Frontal cortex (tissue), 4 donors: ENCODE measurements around the gene STX18. TPM values are rescaled to one million over a fixed set of nuclear protein-coding genes. Genes with fewer than 3 reads are reported as not detected.
"Not testable (repeated sequence)": the region's sequence is repeated elsewhere in the genome, so short reads cannot be mapped to it uniquely, and the experiment has no call there.

Experiments used
- DNase-seq, 2 donors: peaks; one replicate each; pipeline ENCODE4 v3.0.0; 2012; ENCODE audit warnings: low spot score in 2 of 2
- FAIRE-seq: peaks from 2 replicates; lab custom pipeline; 2012; peaks lifted over from hg19 to GRCh38; lab: Jason Lieb, UNC
- total RNA-seq: library from RNA; depleted of rRNA; stranded (reverse); fragments of >200 nt; gene quantifications from one replicate; pipeline ENCODE4 v1.2.3, GENCODE V29; 2014
- donor health status: control.
- donor health status: control.
- donor health status: control.

STX18 gene
- total RNA-seq, 1 donor from 2014 or later = 17.9 TPM

DNA sequence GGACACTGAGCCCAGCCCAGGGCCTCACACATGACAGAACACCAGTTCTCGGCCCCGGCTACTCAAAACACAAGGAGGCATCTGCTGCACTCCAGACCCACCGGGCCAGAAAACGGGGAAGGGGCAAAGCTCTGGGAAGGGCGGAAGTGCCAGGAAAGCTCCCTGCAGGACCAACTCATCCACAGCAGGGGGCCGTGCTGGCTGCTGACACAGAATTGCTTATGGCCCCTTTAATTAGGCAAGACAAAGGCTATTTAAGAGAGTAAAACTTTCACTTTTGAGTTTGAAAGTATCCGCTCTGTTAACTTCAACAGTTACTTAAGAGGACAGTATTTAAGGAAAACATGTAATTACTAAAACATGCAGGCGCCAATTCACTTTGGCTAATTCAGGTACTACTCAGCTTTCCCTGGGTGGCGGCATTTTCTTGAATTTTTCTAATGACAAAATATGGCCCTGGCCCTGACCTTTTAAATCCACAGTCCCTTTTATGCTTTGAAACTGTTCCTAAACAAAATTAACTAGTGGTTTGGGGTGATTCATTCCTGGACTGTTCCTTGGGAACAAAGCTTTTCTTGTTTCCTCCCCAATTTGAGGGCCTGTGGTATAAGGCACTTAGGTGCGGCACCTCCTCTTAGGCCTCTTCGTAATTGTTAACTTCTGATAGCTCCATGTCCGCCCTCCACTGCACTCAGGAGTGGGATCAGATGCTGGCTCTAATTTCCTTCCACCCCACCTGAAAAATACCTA, 114.6 kb downstream of the STX18 start:
- FAIRE-seq (no peak), DNase-seq (no peak)

DNA sequence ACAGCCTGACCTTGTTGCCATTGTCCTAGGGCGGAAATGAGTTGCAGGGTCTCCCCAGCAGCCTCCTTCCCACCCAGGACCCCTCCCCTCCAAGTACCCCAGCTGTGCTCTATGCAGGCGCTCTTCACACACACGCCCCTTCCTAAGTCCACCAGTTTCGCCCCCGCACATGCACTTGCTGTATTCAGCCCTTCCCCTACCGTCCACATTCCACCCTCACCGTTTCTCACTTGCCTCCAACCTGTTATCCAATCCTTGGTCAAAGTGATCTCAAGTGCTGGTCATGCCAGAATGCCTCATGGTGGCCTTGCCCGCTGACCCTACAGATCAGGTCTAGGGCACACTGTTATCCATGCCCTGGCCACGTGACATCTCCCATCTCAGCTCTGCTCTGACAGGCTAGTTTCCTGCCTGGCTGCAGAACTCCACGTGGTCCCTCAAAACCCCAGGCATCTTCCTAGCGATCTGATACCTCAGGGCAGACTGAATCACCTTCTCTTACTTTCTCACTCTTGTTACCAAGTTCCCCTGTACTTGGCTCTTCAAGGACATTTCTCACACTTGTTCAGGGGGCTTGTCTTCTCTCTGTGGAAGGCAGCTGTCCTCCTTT, 115.2 kb downstream of the STX18 start:
- no peak for DNase-seq
- no peak for FAIRE-seq

DNA sequence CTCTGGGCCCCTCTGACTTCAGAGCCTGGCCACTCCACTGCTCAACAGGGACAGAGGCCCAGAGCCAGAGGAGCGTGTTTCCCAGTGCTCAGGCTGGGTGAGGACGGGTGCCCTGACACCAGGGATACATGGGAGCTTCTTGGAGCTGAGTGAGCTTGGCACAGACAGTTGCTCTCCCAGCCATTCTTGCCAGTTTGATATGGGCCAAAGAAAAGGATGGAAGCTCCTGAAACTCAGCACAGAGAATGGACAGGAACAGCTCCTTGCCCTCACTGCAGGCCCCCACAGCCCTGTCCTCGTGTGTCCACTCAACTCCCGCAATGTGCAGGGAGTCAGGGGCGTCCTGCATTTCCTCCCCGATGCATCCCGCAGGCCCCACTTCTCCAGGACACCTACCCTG, 116.2 kb downstream of the STX18 start:
- no peak for FAIRE-seq
- DNase-seq = no peak

DNA sequence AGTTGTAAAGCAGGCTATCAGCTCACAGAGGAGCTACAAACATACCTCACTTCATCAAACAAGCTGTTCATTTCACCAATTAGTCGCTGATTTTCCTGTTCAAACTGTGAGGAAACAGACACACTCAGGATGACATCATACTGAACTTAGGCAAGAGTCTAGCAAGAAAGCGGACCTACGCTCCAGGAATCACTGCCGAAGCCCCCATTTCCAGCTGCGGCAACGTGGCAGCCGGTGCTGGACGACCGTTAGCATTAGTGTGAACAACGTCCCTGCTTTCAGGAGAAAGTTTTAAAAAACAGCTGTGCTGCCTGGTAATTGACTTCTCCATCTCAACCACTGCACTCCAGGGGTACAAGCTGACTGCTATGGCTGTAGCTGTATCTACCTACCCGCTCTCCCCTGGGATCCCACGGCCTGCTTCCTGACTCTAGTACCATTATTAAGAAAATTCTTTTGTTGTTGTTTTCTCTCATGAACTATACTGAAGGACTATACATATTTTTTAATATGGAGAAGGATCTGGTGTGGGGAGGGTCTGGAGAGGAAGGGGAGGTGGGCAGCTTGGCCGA, 116.6 kb downstream of the STX18 start:
- DNase-seq (no peak), FAIRE-seq (no peak)

DNA sequence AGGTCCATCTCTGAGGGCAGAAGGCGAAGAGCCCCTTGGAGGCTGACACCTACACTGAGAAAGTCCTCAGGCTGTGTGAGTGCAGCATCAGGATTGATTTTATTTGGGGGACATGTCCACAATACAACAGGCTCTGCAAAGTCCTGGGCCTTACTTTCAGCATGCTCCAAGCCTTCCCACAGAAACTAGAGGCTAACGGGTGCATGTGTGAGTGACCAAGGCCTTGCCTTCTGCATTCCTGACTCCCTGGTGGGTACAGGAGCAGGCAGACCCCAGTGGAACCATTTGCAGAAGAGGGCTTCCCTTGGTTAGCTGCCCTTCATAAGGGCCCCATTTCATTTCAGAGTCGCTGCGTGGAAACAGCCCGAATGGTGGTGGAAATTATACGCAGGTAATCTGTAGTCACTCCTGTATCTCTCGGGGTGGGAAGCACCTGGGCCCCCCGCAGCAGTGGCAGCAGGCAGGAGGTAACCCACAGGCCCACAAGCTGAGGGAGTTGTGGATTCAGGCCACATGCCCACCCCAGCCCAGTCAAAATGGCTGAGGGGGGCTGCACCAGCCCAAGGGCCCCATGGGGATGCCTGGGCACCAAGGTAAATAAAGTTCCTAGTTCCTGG, 117.2 kb downstream of the STX18 start:
- FAIRE-seq = no peak
- no peak for DNase-seq

DNA sequence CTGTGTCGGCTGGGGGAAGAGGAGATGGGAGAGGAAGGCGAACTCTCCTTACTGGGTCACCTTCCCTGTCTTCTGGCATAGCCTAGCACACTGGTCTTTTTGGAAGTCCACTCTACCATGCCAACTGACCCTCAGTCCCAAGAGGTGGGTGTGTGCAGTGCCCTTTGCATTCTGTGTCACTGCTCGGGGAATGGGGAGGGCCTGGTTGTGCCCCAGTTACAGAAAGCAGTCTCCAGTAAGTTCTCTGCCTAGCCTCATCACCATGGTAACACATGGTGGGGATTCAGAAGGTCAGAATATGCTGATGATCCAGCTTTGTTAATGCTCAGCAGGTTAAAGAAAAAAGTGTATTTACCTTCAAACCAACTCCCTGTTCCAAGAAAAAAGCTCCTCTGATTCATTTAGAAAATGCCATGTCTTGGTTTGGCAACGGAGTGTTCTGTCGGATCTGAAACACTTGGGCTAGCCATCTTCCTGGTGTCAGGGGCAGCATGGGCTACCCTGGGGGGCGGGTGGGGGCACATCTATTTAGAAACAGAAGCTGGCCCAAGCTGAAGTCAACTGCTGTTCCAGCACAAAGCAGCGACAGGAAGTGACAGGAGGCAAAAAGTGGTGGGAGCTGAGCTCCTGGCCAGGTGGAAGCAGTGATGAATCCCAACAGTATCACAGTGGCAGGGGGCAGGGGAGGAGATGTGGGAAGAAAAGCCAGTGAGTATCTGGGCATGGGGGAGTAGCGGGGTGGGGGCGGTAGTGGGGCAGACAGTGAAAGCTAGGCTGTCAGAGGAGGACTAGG, 117.9 kb downstream of the STX18 start:
- DNase-seq = no peak
- FAIRE-seq = no peak

DNA sequence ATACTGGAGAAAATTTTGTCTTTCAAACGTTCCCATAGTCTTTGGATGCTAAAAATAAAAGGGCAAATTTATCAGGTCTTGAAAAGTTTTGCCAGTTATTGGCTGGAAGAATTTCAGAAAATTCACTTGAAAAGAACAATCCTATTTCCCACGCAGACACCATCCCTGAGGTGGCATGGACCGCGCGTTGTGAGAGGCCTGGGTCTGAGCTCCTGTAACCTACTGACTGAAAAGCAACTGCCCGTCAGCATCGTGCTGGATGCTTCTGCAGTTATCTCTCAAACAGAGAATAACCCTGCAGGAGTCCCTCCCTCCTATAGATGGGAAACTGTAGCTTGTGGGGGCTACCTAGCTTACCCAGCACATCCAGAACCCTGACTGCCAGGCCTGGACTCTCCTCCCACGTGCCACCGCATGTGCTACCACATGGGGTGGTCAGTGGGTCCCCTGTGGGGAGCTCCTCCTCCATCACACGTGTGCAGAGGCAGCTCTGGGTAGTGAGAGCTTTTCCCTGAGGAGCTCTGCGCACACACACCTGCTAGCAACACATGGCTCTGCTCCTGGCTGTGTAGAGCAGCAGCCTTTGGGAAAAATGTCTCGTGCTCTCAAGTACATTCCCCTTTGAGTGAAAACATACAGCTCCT, 118.9 kb downstream of the STX18 start:
- FAIRE-seq = no peak
- DNase-seq = no peak

DNA sequence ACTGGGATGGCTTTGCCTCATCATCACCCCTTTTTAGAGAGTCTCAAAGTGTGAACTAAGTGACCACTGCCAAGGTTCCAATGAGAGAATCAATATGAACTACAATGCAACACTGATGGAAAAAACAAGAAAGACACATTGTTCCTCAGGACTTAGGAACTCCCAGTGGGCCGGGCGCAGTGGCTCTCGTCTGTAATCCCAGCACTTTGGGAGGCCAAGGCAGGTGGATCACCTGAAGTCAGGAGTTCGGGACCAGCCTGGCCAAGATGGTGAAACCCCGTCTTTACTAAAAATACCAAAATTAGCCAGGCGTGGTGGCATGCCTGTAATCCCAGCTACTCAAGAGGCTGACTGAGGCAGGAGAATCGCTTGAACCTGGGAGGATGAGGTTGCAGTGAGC, 119.7 kb downstream of the STX18 start:
- not testable (repeated sequence) for FAIRE-seq, DNase-seq

DNA sequence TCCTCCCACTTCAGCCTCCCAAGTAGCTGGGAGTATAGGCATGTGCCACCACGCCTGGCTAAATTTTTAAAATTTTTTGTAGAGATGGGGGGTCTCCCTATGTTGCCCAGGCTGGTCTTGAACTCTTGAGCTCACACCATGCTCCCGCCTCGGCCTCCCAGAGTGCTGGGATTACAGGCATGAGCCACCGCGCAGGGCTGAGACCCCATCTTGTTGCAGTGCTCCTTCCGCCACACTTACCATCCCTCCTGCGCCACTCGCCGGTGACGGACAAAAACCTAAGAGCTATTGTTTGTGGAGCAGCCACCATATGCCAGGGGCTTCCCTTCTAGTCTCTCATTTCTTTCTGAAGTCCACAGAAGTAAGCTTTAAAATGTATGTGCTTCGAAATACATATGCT, 120.5 kb downstream of the STX18 start:
- no peak for FAIRE-seq

DNA sequence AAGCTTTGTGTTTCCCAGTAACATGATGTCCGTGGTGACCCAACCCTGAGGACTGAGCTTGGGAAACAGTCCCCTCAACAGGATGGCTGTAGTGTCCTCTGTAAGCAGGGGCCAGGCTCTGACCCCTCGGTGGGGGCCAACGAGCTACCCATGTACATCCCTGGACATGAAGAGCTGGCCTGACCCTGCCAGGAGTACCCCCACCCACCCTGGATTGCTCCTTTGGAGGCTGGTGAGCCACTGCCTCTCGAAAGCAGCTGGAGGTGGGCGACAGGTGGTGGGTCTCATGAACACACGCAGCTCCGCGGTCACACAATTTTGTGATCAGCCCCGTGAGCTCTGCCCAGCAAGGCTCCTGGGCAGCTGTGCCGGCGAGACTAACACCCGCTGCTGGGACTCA, 121.4 kb downstream of the STX18 start:
- DNase-seq = no peak
- no peak for FAIRE-seq

More for the DNA sequence above, 120.5 kb downstream of the STX18 start:
- DNase-seq = no peak

DNA sequence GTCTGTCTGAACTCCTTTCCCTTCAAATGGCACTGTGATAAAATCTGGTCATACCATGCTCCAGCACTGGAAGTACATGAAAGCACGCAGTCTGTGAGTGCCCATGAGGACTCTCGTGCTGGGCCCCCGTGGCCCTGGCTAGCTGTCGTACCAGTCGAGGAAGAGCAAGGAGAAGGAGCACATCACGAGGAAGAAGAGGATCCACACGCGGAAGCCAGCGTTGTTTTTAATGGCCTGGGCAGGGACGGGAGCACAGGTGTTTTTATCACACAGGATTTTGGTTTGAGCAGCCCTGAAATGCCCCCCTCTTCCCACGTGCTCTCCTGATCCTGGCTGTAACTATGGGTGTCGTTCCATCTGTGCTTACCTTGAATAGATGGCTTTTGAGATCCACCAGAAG, 122.0 kb downstream of the STX18 start:
- no peak for FAIRE-seq
- no peak for DNase-seq

DNA sequence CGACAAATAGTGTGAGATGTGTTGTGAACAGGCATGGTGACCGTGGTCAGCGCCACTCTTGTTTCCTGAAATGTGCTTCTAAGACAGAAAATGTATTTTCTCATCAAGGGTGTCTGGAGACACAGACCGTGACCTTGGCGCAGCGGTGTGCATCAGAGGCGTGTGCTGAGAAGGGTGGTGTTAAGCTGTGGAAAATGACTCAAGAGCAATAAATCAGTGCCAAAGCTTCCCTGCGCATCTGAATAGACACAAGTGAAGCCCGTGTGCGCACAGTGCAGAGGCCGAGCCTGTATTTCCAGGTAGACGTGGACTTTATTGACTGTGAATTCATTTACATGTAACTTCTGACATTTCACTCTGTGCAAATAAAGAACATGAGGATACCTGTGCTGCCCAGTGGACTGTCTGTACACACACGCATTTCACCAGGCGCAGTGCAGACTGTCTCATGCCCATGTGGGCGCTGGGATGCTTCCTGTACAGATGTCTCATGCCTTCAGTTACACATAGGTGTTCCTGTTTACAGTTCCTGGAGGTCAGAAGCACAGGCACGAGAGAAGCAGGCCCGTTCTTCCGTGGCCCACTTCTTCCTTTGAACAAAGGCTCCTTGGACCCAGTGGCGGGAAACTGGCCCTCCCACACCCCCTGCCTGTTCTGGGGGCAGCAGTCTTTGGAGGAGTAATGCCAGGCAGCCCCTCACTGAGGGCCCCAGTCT, 123.0 kb downstream of the STX18 start:
- DNase-seq (no peak), FAIRE-seq (no peak)

DNA sequence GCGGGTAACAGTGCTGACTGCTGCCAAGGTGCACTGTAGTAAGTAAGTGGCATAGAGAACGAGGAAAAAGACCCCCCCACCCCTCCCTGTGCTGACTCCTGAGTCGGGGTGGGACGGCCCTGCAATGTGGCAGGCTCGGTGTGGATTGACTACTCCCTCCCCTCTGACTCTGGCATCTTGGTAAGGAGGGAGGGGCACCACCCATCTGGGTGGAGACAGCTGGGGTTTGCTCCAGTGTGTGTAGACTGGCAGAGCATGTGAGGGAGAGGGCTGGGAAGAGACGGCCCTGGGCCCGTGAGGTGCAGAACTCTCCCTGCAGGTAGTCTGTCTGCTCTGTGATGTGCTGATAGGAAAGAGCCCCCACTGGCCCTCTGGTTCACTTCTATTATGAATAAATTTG, 124.0 kb downstream of the STX18 start:
- FAIRE-seq (no peak), DNase-seq (no peak)

DNA sequence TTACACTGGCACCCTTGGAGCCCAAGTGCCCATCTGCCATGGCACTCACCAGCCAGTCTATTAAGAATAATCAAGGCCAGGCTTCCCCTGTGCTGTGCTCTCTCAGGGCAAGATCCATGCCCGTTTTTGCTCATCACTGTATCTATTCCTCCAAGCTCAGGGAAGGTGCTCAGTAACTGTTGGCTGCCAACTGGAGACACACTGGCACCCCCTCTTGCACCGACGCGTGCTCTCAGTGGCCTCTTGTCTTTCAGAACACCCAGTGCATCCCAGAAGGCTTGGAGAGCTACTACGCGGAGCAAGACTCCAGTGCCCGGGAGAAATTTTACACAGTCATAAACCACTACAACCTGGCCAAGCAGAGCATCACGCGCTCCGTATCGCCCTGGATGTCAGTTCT, 124.9 kb downstream of the STX18 start:
- FAIRE-seq = no peak
- DNase-seq = no peak

DNA sequence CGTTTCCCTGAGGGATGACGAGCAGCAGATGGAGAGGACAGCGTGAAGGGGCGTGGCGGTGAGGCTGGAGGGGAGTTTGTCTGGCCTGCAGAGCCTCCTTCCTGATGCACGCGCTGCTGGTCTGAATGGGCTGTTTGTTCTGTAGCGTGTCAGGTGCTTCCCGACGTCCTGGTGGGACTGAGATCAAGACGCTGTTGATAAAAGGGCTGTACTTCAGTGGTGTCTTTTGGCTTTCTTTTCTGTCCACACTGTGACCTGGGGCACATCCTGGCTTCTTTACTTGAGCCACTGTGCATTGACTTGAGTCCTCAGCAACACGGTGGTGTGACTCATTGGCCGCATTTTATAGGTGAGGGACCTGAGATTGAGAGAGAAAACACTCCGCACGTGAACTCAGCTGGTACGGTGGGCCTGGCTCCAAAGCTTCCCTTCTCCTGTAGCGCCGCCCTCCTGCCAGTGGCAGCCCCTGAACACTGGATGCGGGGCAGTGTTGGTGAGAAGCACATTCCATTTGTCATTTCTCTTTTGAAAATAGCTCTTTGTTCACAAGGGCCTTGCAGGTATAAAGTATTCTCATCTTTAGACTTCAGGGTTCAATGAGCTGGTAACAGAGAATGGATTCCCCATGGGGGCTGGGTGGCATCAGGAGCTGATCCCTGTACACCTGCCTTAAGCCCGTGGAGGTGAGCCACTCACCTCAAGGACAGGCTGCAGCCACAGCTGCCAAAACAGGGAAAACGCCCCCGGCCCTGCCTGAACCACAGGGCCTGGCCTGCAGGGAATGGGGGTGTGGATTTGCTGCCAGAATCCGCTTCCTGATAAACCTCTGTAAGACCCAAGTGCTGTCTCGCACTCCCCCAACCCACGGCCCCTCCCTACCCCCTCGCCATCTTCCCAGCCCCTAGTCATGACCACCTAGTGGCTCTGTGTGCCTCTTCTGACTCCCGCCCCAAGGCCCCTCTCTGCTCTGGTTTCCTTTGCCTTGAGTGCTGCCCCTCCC, 125.7 kb downstream of the STX18 start:
- DNase-seq = no peak
- no peak for FAIRE-seq

DNA sequence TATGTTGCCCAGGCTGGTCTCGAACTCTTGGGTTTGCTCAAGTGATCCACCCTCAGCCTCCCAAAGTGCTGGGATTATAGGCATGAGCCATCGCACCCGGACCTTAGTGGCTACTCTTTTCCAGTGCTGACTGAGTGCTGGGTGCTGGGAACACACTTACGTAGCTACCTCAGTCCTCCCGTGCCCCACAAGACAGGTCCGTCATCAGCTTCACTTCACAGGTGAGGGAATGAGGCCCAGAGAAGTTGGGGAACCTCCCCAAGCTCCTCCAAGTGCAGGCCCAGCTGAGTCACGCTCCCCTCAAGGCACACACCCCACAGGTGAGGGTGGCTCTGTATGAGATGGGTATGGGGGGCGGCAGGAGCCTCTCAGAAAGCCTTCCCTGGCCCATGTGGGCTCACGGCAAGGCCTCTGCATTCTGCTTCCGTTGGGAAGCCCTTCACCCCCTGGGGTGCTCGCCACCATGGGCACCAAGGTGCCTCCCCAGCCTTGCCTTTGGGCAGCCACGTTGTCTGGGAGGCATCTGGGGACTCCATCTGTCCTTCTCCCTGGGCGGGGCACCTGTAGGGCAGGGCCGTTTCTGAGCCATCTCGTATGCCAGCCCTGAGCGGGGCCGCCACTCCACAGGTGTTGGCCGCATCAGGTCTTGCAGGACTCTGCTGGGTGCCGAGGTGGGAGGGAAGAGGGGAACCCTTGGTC, 126.6 kb downstream of the STX18 start:
- FAIRE-seq = no peak
- DNase-seq = no peak

DNA sequence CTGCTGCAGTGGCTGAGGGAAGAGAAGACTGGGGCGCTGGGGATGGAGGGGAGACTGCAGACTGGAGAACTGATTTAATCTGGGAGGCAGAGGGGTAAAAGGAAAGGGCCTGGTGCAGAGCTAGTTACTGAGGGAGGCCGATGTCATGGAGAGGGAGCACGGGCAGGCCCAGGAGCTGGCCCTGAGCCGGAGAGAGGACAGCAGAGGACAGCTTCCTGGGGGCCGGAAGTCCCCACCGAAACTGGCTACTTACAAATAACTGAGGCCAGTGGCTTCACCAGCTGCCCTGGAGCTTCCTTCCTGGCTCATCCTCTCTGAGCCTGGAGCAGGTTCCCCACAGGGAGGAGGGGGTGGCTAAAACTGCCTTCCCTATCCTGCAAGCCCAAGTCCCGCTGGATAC, 128.0 kb downstream of the STX18 start:
- DNase-seq = no peak
- no peak for FAIRE-seq
